MM.1S (cell line): Measurements from ENCODE around the gene TGM5.

Source experiments
- DNase-seq: peaks from one replicate; pipeline ENCODE4 v3.0.0-alpha.2; 2015
- H2AFZ ChIP-seq: fragments of 300-600 bp; sonication (generic); 2 replicates; pipeline ENCODE4 v1.6.0; 2016; ENCODE audit warnings: antibody characterized with exemption, low read length
- H3F3A ChIP-seq: fragments of 300-600 bp; sonication (generic); 2 replicates; pipeline ENCODE4 v1.6.1; 2016; ENCODE audit warnings: mild to moderate bottlenecking, antibody characterized with exemption, low read length, moderate library complexity, mixed read lengths; ENCODE audit not compliant: insufficient read depth
- H3K27ac ChIP-seq: fragments of 300-600 bp; sonication (generic); 2 replicates; pipeline ENCODE4 v1.5.1; 2016; ENCODE audit warnings: mild to moderate bottlenecking, low read length
- H3K27me3 ChIP-seq: fragments of 300-600 bp; sonication (generic); replicated peaks from 2 replicates; pipeline ENCODE4 v1.6.0; 2016; ENCODE audit warnings: low read length; ENCODE audit not compliant: insufficient read depth
- H3K36me3 ChIP-seq: fragments of 300-600 bp; sonication (generic); replicated peaks from 2 replicates; pipeline ENCODE4 v1.6.1; 2016; ENCODE audit warnings: mild to moderate bottlenecking, low read length, mixed read lengths; ENCODE audit not compliant: insufficient read depth
- H3K4me1 ChIP-seq: fragments of 300-600 bp; sonication (generic); 2 replicates; pipeline ENCODE4 v1.6.1; 2016; ENCODE audit warnings: low read length, mixed read lengths
- H3K4me2 ChIP-seq: fragments of 300-600 bp; sonication (generic); 2 replicates; pipeline ENCODE4 v1.6.0; 2016; ENCODE audit warnings: low read depth, low read length
- H3K4me3 ChIP-seq: fragments of 300-600 bp; sonication (generic); 2 replicates; pipeline ENCODE4 v1.5.1; 2016; ENCODE audit warnings: low read length, mixed read lengths
- H3K79me2 ChIP-seq: fragments of 300-600 bp; sonication (generic); 2 replicates; pipeline ENCODE4 v1.6.1; 2016; ENCODE audit warnings: mixed run types, low read length, mixed read lengths
- H3K9ac ChIP-seq: fragments of 300-600 bp; sonication (generic); 2 replicates; pipeline ENCODE4 v1.6.1; 2016; ENCODE audit warnings: low read length, mixed read lengths
- H3K9me2 ChIP-seq: fragments of 300-600 bp; sonication (generic); replicated peaks from 2 replicates; pipeline ENCODE4 v1.6.1; 2016; ENCODE audit warnings: mild to moderate bottlenecking, low read length, mixed read lengths; ENCODE audit not compliant: insufficient read depth
- H3K9me3 ChIP-seq: fragments of 300-600 bp; sonication (generic); replicated peaks from 2 replicates; pipeline ENCODE4 v1.6.1; 2016; ENCODE audit warnings: mild to moderate bottlenecking, low read length, mixed read lengths; ENCODE audit not compliant: insufficient read depth
- H4K20me1 ChIP-seq: fragments of 300-600 bp; sonication (generic); 2 replicates; pipeline ENCODE4 v1.6.1; 2016; ENCODE audit warnings: mild to moderate bottlenecking, low read length, moderate library complexity, mixed read lengths; ENCODE audit not compliant: insufficient read depth
- EZH2 ChIP-seq: fragments of 300-600 bp; sonication (generic); optimal IDR thresholded peaks from 2 replicates; pipeline ENCODE3; 2017; ENCODE audit warnings: low read depth, mild to moderate bottlenecking, antibody characterized with exemption, low read length, mixed read lengths
- EZH2phosphoT487 ChIP-seq: fragments of 300-600 bp; sonication (generic); IDR thresholded peaks from 2 replicates; pipeline ENCODE4 v1.6.1; 2018; ENCODE audit warnings: antibody characterized with exemption, low read length
- TF ChIP-seq, protein P1 (sequence below): fragments of 300-600 bp; sonication (generic); IDR thresholded peaks from 2 replicates; pipeline ENCODE4 v1.5.1; 2016; ENCODE audit warnings: antibody characterized with exemption, low read length, mixed read lengths

TGM5 gene

DNA sequence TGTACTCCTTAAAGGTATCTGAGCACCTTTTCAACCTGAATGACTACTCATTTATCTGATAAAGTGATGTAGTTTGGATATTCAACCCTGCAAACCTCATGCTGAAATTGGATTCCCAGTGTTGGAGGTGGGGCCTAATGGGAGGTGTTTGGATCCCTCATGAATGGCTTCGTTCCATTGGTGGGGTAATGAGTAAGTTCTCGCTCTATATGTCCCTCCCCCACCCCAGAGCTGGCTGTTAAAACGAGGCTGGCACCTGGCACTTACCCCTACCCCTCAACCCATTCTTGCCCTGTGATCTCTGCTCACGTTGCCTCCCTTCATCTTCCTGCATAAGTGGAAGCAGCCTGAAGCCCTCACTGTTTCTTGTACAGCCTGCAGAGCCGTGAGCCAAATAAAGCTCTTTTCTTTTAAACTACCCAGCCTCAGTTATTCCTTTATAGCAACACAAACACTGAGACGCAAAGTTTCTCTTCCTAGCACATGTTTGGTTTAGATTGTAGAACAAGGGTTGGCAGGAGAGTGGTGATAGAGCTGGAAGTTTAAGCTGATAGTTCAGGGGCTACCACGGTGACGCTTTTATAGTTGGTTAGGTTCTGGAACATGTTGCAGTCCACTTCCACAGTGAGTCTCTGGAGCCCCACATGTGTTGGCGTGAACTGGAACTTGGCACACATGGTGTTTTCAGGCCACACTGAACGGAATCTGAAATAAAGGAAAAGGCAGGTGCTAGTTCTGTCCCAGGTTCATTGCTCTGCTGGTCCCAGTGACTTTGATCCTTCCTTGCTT lies 69.8 kb downstream of the TGM5 start:
- Histone ChIP-seq H3K9me2 (no peaks in the 10 kb centered on the region), H3K27me3 (no peaks in the 10 kb centered on the region), H3K79me2 (no peaks in the 10 kb centered on the region), H3K4me1 (no peaks in the 10 kb centered on the region), H3K27ac (no peak overlapping the region), H3K9me3 (no peaks in the 10 kb centered on the region), H3K9ac (no peak overlapping the region), H3F3A (no peaks in the 10 kb centered on the region; the same call in 1 of the 2 replicates), H3K4me3 (no peak overlapping the region), H4K20me1 (no peaks in the 10 kb centered on the region), H3K4me2 (no peak overlapping the region), H3K36me3 (0 out of 2 replicates have a peak, but pooled peaks cover 5% of the 10 kb centered on the region), H2AFZ (no peak overlapping the region)
- TF ChIP-seq, protein P1, sequence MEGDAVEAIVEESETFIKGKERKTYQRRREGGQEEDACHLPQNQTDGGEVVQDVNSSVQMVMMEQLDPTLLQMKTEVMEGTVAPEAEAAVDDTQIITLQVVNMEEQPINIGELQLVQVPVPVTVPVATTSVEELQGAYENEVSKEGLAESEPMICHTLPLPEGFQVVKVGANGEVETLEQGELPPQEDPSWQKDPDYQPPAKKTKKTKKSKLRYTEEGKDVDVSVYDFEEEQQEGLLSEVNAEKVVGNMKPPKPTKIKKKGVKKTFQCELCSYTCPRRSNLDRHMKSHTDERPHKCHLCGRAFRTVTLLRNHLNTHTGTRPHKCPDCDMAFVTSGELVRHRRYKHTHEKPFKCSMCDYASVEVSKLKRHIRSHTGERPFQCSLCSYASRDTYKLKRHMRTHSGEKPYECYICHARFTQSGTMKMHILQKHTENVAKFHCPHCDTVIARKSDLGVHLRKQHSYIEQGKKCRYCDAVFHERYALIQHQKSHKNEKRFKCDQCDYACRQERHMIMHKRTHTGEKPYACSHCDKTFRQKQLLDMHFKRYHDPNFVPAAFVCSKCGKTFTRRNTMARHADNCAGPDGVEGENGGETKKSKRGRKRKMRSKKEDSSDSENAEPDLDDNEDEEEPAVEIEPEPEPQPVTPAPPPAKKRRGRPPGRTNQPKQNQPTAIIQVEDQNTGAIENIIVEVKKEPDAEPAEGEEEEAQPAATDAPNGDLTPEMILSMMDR, result no peak
- no peak for TF ChIP-seq EZH2phosphoT487
- TF ChIP-seq EZH2, result no peak
- DNase-seq, result no peak

DNA sequence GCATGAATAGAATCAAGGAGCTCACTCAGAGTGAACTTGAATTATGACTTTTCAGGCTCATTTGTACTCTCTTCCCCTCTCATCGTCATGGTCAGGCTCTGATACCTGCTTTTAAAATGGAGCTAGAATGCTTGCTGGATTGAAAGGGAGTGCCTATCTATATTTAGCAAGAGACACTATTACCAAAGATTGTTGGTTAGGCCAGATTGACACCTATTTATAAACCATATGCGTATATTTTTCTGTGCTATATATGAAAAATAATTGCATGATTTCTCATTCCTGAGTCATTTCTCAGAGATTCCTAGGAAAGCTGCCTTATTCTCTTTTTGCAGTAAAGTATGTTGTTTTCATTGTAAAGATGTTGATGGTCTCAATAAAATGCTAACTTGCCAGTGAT lies 71.9 kb downstream of the TGM5 start:
- Histone ChIP-seq H3F3A (no peaks in the 10 kb centered on the region; the same call in 1 of the 2 replicates), H3K27me3 (no peaks in the 10 kb centered on the region), H3K9me2 (no peaks in the 10 kb centered on the region), H3K4me3 (no peak overlapping the region), H2AFZ (no peak overlapping the region), H4K20me1 (no peaks in the 10 kb centered on the region), H3K9me3 (no peaks in the 10 kb centered on the region), H3K4me2 (no peak overlapping the region), H3K4me1 (no peaks in the 10 kb centered on the region), H3K36me3 (0 out of 2 replicates have a peak, but pooled peaks cover 5% of the 10 kb centered on the region), H3K27ac (no peak overlapping the region), H3K79me2 (no peaks in the 10 kb centered on the region), H3K9ac (no peak overlapping the region)
- DNase-seq, result no peak
- TF ChIP-seq EZH2phosphoT487 (no peak), EZH2 (no peak)
- TF ChIP-seq, protein P1, result no peak

DNA sequence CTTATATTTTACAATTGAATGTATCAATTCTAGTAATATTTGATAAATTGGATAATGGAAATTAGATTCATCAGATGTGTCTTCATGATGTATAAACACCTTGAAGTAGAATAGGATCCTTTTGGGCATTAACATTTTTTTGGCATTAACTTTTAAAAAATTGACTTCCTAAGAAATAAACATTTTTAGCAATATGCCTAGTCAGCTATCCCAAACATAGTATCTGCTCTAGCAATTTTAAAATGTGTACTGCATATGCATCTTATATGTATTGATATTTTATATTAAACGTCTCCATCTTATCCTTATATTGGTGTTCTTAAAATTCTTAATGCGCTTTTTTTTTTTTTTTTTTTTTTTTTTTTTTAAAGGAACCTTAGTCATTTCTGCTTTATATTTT lies 73.0 kb downstream of the TGM5 start:
- Histone ChIP-seq H3K4me1 (no peaks in the 10 kb centered on the region), H3K9ac (no peak overlapping the region), H3K27me3 (no peaks in the 10 kb centered on the region), H3K27ac (no peak overlapping the region), H3K79me2 (no peaks in the 10 kb centered on the region), H3K36me3 (0 out of 2 replicates have a peak, but pooled peaks cover 5% of the 10 kb centered on the region), H3K4me3 (no peak overlapping the region), H3K4me2 (no peak overlapping the region), H2AFZ (no peak overlapping the region), H3K9me2 (no peaks in the 10 kb centered on the region), H3K9me3 (no peaks in the 10 kb centered on the region), H4K20me1 (no peaks in the 10 kb centered on the region), H3F3A (no peaks in the 10 kb centered on the region; the same call in 1 of the 2 replicates)
- no peak for DNase-seq
- TF ChIP-seq EZH2phosphoT487 (no peak), EZH2 (no peak)
- TF ChIP-seq, protein P1, result no peak
